ENCODE data around the gene PDXP.
A peak's percentile ranks its signal among the peaks of the same experiment; 100 is the strongest.

PDXP gene

DNA sequence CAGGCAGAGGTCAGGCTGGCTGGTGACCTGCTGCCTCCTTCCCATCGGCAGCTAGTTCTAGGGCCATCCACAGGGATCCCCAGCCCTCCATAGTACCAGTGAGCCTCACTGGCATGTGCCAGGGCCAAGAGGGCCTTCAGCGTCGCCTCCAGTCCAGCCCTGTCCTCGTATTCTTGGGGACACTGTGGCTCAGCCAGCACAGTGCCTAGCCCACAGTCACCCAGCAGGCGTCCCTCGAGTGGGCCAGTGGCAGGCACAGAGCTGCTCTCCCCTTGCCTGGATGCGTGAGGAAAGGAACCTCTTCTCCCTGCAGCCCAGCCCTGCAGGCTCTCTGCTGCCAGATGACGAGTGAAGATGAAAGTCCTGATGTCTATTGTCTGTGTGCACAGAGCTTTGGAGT lies 29.7 kb upstream of the PDXP start:
- Histone ChIP-seq H3K4me1 (ENCODE audit: control insufficient read depth in 1 of 2, insufficient read depth in 2 of 2, low read length in 2 of 2) (peaks cover 55 to 63% of the 10 kb centered on the region in 2 donors), H3K9ac (ENCODE audit: low read depth in 1 of 2, low read length in 2 of 2) (no peak overlapping the region), H3K36me3 (ENCODE audit: control insufficient read depth in 1 of 2, insufficient read depth in 2 of 2, low read length in 2 of 2) (peaks cover 5 to 55% of the 10 kb centered on the region in 2 donors), H3K9me3 (ENCODE audit: control insufficient read depth in 1 of 2, low read length in 2 of 2) (no peaks in the 10 kb centered on the region), H3K27me3 (ENCODE audit: control insufficient read depth in 1 of 2, insufficient read depth in 2 of 2, low read length in 2 of 2) (no peaks in the 10 kb centered on the region), H3K27ac (ENCODE audit: low read depth, low read length) (no peak overlapping the region), H3K4me3 (ENCODE audit: low read depth in 1 of 2, low read length in 2 of 2) (no peak overlapping the region)

DNA sequence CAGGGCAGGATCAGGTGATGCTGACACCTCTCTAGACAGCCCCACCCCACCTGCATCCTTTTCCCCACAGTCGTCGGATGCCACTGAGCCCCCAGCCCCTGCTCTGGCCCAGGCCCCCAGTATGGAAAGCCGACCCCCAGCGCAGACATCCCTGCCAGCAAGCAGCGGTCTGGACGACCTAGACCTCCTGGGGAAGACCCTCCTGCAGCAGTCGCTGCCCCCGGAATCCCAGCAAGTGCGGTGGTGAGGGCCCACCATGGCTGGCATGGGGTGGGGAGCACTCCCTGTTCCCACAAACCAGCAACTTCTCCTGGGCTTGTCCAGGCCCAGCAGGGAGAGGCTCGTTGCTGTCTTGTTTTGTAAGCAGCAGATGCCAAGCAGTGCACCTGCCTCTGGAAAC lies 28.6 kb upstream of the PDXP start:
- Histone ChIP-seq H3K9ac (ENCODE audit: low read depth in 1 of 2, low read length in 2 of 2) (no peak overlapping the region), H3K36me3 (ENCODE audit: control insufficient read depth in 1 of 2, insufficient read depth in 2 of 2, low read length in 2 of 2) (peaks cover 5 to 49% of the 10 kb centered on the region in 2 donors), H3K4me3 (ENCODE audit: low read depth in 1 of 2, low read length in 2 of 2) (no peak overlapping the region), H3K9me3 (ENCODE audit: control insufficient read depth in 1 of 2, low read length in 2 of 2) (no peaks in the 10 kb centered on the region), H3K27ac (ENCODE audit: low read depth, low read length) (no peak overlapping the region), H3K4me1 (ENCODE audit: control insufficient read depth in 1 of 2, insufficient read depth in 2 of 2, low read length in 2 of 2) (peaks cover 63 to 70% of the 10 kb centered on the region in 2 donors), H3K27me3 (ENCODE audit: control insufficient read depth in 1 of 2, insufficient read depth in 2 of 2, low read length in 2 of 2) (no peaks in the 10 kb centered on the region)

DNA sequence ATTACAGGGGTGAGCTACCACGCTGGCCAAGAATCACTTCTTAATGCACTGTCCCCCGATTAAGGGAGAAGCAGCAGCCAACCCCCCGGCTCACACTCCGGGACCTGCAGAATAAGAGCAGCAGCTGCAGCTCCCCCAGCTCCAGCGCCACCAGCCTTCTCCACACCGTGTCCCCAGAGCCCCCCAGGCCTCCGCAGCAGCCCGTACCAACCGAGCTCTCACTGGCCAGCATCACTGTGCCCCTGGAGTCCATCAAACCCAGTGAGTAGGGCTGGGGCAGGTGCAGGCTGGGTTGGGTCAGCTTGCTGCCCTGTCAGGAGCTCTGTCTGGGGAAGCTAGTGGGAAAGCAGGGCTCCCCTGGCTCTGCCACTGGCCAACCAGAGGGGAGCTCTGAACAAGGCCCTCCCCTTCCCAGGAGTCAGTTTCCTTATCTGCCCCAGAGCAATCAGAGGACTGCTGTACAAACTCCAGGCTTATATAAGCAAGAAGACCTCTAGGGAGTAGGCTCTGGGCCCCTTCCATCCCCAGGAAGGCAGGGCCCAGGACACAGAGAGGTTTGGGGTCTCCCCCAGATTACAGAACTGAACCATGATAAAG lies 27.6 kb upstream of the PDXP start:
- H3K9me3 ChIP-seq (ENCODE audit: control insufficient read depth in 1 of 2, low read length in 2 of 2), result no peaks in the 10 kb centered on the region
- H3K4me1 ChIP-seq (ENCODE audit: control insufficient read depth in 1 of 2, insufficient read depth in 2 of 2, low read length in 2 of 2), result peaks cover 61 to 74% of the 10 kb centered on the region in 2 donors
- no peak overlapping the region for H3K27ac ChIP-seq (ENCODE audit: low read depth, low read length)
- no peak overlapping the region for H3K9ac ChIP-seq (ENCODE audit: low read depth in 1 of 2, low read length in 2 of 2)
- H3K4me3 ChIP-seq (ENCODE audit: low read depth in 1 of 2, low read length in 2 of 2), result no peak overlapping the region
- no peaks in the 10 kb centered on the region for H3K27me3 ChIP-seq (ENCODE audit: control insufficient read depth in 1 of 2, insufficient read depth in 2 of 2, low read length in 2 of 2)
- peaks cover 5 to 43% of the 10 kb centered on the region in 2 donors for H3K36me3 ChIP-seq (ENCODE audit: control insufficient read depth in 1 of 2, insufficient read depth in 2 of 2, low read length in 2 of 2)

DNA sequence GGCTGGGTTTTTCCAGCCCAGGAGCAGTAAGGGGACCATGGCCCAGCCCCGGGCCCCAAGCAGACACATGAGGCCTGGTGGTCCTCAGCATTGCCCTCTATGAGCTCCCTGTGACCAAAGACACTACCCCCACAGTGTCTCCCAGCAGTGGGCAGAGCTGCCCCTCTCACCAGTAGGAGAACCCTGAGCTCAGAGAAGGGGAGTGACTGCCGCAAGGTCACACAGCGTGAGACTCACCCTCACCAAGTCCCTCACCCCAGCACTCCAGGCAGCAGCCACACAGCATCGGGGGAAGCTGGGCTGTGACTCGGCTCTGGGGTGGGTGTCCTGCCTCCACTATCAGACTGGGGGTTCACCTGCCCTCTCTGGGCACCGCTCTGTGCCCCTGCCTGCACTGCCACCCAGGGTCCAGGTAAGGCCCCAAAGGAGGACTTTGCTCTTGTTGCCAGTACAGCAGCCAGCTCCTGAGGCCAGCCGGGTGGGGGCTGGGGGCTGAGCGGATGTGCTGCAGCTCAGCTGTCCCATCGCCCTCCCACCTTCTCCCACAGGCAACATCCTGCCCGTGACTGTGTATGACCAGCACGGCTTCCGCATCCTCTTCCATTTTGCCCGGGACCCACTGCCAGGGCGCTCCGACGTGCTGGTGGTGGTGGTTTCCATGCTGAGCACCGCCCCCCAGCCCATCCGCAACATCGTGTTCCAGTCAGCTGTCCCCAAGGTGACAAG lies 26.9 kb upstream of the PDXP start:
- H3K4me1 ChIP-seq (ENCODE audit: control insufficient read depth in 1 of 2, insufficient read depth in 2 of 2, low read length in 2 of 2), result peaks cover 61 to 74% of the 10 kb centered on the region in 2 donors
- no peak overlapping the region for H3K4me3 ChIP-seq (ENCODE audit: low read depth in 1 of 2, low read length in 2 of 2)
- H3K9me3 ChIP-seq (ENCODE audit: control insufficient read depth in 1 of 2, low read length in 2 of 2), result no peaks in the 10 kb centered on the region
- peaks cover 5 to 40% of the 10 kb centered on the region in 2 donors for H3K36me3 ChIP-seq (ENCODE audit: control insufficient read depth in 1 of 2, insufficient read depth in 2 of 2, low read length in 2 of 2)
- peak overlapping the region; percentile 17 to 57 for H3K9ac ChIP-seq (ENCODE audit: low read depth in 1 of 2, low read length in 2 of 2)
- no peaks in the 10 kb centered on the region for H3K27me3 ChIP-seq (ENCODE audit: control insufficient read depth in 1 of 2, insufficient read depth in 2 of 2, low read length in 2 of 2)
- H3K27ac ChIP-seq (ENCODE audit: low read depth, low read length), result no peak overlapping the region

DNA sequence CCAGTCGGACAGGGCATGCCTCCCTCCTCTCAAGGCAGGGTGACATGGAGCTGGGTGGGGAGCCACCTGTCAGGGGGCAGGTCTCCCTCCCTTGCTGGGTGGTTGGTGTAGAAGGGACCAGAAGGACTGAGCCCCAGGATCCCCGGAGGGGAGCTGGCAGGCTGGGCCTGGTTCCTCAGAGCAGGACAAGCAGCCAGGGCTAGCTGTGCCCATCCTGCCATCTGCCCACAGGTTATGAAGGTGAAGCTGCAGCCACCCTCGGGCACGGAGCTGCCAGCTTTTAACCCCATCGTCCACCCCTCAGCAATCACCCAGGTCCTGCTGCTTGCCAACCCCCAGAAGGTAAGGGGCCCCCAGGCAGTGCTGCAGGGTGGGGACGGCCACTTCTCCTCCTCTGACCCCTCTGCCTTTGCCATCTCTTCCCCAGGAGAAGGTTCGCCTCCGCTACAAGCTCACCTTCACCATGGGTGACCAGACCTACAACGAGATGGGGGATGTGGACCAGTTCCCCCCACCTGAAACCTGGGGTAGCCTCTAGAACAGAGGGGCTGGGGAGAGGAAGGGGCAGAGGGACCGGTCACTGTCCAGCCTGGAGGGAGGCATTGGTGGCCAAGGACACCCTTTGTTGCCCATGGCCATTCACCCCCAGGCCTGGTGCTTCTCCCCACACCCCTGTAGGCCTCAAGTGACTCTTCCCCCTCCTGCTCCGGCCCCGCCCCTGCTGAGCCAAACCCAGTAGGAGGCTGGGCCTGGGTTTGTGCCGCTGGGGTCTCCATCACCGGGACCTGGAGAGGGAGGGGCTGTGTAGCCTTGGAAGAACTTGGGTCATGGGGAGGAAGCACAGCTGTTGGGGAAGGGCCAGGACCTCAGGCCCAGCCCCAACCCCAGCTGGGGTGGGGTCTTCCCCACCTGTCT lies 26.1 kb upstream of the PDXP start:
- Histone ChIP-seq H3K4me1 (ENCODE audit: control insufficient read depth in 1 of 2, insufficient read depth in 2 of 2, low read length in 2 of 2) (peaks cover 62 to 74% of the 10 kb centered on the region in 2 donors), H3K9ac (ENCODE audit: low read depth in 1 of 2, low read length in 2 of 2) (peak overlapping the region; percentile 47 to 70)

DNA sequence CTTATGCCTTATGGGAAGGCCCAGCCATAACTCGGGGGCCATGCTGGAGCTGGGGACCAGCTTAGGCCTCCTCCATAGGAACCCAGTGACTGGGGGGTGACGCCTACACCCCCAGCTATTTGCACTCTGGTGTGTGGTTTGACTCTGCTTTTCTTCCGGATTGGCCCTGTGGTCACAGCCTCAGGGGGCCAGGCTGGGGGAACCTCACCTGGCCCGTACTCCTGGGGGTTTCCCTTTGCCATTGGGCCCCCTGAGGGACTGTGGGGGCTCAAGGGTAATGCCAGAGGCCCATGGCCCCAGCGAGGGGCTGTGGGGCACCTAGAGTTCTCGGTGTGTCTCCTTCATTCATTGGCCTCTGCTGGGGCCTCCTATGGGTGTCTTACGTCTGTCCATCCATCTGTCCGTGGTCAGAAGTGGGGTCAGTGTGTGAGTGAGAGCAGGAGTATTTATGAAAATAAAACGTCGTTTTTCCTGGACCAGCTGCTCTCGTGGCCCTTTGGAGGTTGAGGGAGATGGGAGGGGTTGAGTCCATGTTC lies 25.4 kb upstream of the PDXP start:
- no peaks in the 10 kb centered on the region for H3K27me3 ChIP-seq (ENCODE audit: control insufficient read depth in 1 of 2, insufficient read depth in 2 of 2, low read length in 2 of 2)
- peak overlapping the region; percentile 47 to 70 for H3K9ac ChIP-seq (ENCODE audit: low read depth in 1 of 2, low read length in 2 of 2)
- H3K27ac ChIP-seq (ENCODE audit: low read depth, low read length), result peak overlapping the region; percentile 70
- peaks cover 5 to 40% of the 10 kb centered on the region in 2 donors for H3K36me3 ChIP-seq (ENCODE audit: control insufficient read depth in 1 of 2, insufficient read depth in 2 of 2, low read length in 2 of 2)
- H3K4me3 ChIP-seq (ENCODE audit: low read depth in 1 of 2, low read length in 2 of 2), result peak overlapping the region in 1 of 2 donors; percentile 50
- peaks cover 66 to 75% of the 10 kb centered on the region in 2 donors for H3K4me1 ChIP-seq (ENCODE audit: control insufficient read depth in 1 of 2, insufficient read depth in 2 of 2, low read length in 2 of 2)
- H3K9me3 ChIP-seq (ENCODE audit: control insufficient read depth in 1 of 2, low read length in 2 of 2), result no peaks in the 10 kb centered on the region

More for the DNA sequence above, 26.1 kb upstream of the PDXP start:
- peak overlapping the region; percentile 70 for H3K27ac ChIP-seq (ENCODE audit: low read depth, low read length)
- peak overlapping the region in 1 of 2 donors; percentile 50 for H3K4me3 ChIP-seq (ENCODE audit: low read depth in 1 of 2, low read length in 2 of 2)
- H3K27me3 ChIP-seq (ENCODE audit: control insufficient read depth in 1 of 2, insufficient read depth in 2 of 2, low read length in 2 of 2), result no peaks in the 10 kb centered on the region
- H3K9me3 ChIP-seq (ENCODE audit: control insufficient read depth in 1 of 2, low read length in 2 of 2), result no peaks in the 10 kb centered on the region
- H3K36me3 ChIP-seq (ENCODE audit: control insufficient read depth in 1 of 2, insufficient read depth in 2 of 2, low read length in 2 of 2), result peaks cover 5 to 40% of the 10 kb centered on the region in 2 donors

DNA sequence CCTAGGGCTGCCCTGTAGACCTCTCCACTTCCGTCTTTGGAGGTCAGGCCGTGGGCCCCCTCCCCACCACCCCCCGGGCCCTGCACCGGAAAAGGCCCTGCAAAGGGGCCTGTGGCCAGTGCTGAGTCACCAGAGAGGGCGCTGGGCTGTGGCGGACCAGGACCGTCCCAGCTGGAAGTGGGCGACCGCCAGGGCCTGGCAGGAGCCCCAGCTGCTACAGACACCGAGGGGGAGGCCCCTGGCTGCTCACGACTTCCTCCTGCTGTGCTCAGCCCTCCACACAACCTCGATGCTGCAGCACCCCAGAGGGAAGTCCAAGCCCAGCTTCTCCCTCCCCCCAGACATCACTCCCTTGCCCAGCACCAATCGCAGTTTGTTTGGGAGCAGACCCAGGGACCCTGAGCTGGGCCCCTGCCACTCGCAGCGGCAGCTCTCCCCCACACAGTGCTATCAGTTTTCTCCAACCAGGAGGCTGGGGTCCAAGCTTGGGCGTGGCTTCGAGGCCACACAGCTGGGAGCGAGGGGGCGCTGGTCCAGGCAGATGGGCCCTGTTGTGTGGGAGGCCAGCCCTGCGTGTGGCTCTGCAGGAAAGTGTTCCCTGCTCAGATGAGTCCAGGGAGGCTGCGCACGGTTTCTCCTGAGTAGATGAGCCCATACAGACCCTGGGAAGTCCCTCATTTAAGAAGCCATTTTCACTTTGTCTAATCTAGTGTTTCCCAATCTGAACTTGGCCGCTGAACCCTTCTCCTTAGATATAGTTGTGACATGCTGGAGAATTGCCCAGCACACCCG lies 24.7 kb upstream of the PDXP start:
- Histone ChIP-seq H3K9ac (ENCODE audit: low read depth in 1 of 2, low read length in 2 of 2) (peak overlapping the region; percentile 47 to 70), H3K9me3 (ENCODE audit: control insufficient read depth in 1 of 2, low read length in 2 of 2) (no peaks in the 10 kb centered on the region), H3K27me3 (ENCODE audit: control insufficient read depth in 1 of 2, insufficient read depth in 2 of 2, low read length in 2 of 2) (no peaks in the 10 kb centered on the region), H3K4me3 (ENCODE audit: low read depth in 1 of 2, low read length in 2 of 2) (peak overlapping the region; percentile 50), H3K4me1 (ENCODE audit: control insufficient read depth in 1 of 2, insufficient read depth in 2 of 2, low read length in 2 of 2) (peaks cover 72 to 81% of the 10 kb centered on the region in 2 donors), H3K36me3 (ENCODE audit: control insufficient read depth in 1 of 2, insufficient read depth in 2 of 2, low read length in 2 of 2) (peaks cover 5 to 39% of the 10 kb centered on the region in 2 donors), H3K27ac (ENCODE audit: low read depth, low read length) (peak overlapping the region; percentile 70)

DNA sequence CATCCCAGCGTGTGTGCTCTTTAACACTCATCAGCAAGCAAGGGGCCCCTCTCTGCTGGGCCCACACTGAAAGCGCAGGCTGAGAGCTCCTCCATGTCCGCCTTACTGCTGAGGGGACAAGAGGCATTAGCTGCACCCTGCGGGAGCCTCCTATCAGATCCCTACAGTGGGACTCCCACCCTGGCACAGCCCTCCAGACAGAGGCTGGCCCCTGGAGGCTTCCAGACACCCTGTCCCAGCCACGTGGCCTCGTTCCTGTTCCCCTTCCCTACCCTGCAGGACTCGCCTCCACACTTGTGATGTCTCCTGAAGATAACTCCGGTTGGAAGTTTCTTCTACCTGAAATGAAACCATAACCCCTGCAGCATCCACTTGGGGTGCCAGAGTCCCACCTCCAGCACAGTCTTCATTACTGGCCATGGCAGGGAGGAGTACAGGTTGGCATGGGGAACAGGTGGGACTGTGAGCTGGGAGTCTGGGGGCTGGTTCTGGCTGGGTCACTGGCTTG lies 24.1 kb upstream of the PDXP start:
- peaks cover 2 to 32% of the 10 kb centered on the region in 2 donors for H3K36me3 ChIP-seq (ENCODE audit: control insufficient read depth in 1 of 2, insufficient read depth in 2 of 2, low read length in 2 of 2)
- peaks cover 75 to 85% of the 10 kb centered on the region in 2 donors for H3K4me1 ChIP-seq (ENCODE audit: control insufficient read depth in 1 of 2, insufficient read depth in 2 of 2, low read length in 2 of 2)
- H3K27me3 ChIP-seq (ENCODE audit: control insufficient read depth in 1 of 2, insufficient read depth in 2 of 2, low read length in 2 of 2), result no peaks in the 10 kb centered on the region
- no peaks in the 10 kb centered on the region for H3K9me3 ChIP-seq (ENCODE audit: control insufficient read depth in 1 of 2, low read length in 2 of 2)
- H3K4me3 ChIP-seq (ENCODE audit: low read depth in 1 of 2, low read length in 2 of 2), result peak overlapping the region; percentile 50
- H3K27ac ChIP-seq (ENCODE audit: low read depth, low read length), result peak overlapping the region; percentile 28
- H3K9ac ChIP-seq (ENCODE audit: low read depth in 1 of 2, low read length in 2 of 2), result peak overlapping the region; percentile 47 to 70

DNA sequence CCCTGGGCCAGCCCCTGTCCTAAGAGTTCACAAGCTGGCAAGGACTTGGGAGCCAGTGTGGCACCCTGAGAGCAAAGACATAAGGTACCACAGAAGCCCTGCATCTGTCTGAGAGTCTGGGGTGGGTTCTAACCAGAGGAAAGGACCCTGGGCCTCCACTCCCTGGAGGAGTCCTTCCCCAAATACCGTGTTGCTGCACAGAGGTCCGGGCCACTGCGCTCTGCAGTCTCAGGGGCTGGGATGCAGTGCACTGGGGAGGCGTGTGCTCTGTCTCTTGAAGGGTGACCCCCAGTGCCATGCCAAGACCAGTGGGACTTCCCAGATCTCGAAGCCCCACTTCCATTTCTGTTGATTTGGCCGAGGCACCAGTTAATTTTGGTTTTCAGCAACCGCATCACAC lies 23.4 kb upstream of the PDXP start:
- Histone ChIP-seq H3K36me3 (ENCODE audit: control insufficient read depth in 1 of 2, insufficient read depth in 2 of 2, low read length in 2 of 2) (peaks cover 0 to 25% of the 10 kb centered on the region in 2 donors), H3K27ac (ENCODE audit: low read depth, low read length) (peak overlapping the region; percentile 28), H3K4me1 (ENCODE audit: control insufficient read depth in 1 of 2, insufficient read depth in 2 of 2, low read length in 2 of 2) (peaks cover 75 to 85% of the 10 kb centered on the region in 2 donors), H3K27me3 (ENCODE audit: control insufficient read depth in 1 of 2, insufficient read depth in 2 of 2, low read length in 2 of 2) (no peaks in the 10 kb centered on the region), H3K4me3 (ENCODE audit: low read depth in 1 of 2, low read length in 2 of 2) (no peak overlapping the region), H3K9me3 (ENCODE audit: control insufficient read depth in 1 of 2, low read length in 2 of 2) (no peaks in the 10 kb centered on the region), H3K9ac (ENCODE audit: low read depth in 1 of 2, low read length in 2 of 2) (peak overlapping the region in 1 of 2 donors; percentile 70)

Data from duodenal mucosa (tissue), 2 donors.